Endothelial cell of umbilical vein (primary cell): ENCODE results near the gene CTDSPL. TPM values are rescaled to one million over a fixed set of nuclear protein-coding genes. Genes with fewer than 3 reads are reported as not detected.
A peak's percentile ranks its signal among the peaks of the same experiment; 100 is the strongest.

Experiments
- BruUV-seq: library from RNA; stranded (reverse); fragments of 400-500 nt; replicated peaks from 2 replicates; lab custom pipeline; 2021; lab: Mats Ljungman, UMichigan
- CTCF ChIA-PET: fragments of 300-600, 350-600 bp; sonication (Branson Sonifier 250); formaldehyde crosslinking; loops from one replicate; lab custom pipeline; 2021; ENCODE audit warnings: antibody characterized with exemption, inconsistent platforms; lab: Charles Lee
- POLR2A ChIA-PET: fragments of 300-600, 350-600 bp; sonication (Branson Sonifier 250); formaldehyde crosslinking; loops from one replicate; lab custom pipeline; 2021; ENCODE audit warnings: antibody characterized with exemption, inconsistent platforms; lab: Charles Lee
- DNase-seq: peaks from one replicate; pipeline ENCODE4 v3.0.0-alpha.2; 2011; ENCODE audit warnings: low read depth, low spot score
- FAIRE-seq: peaks from 2 replicates; lab custom pipeline; 2011; peaks lifted over from hg19 to GRCh38; lab: Jason Lieb, UNC
- H2AFZ ChIP-seq: 2 replicates; pipeline ENCODE4 v1.6.0; 2012; ENCODE audit warnings: low read depth, low read length, control low read depth, inconsistent platforms
- H3K27ac ChIP-seq: 2 replicates; pipeline ENCODE4 v1.5.1; 2011; ENCODE audit warnings: low read depth, mild to moderate bottlenecking, control low read depth, low read length, moderate library complexity; ENCODE audit not compliant: insufficient read depth
- H3K27me3 ChIP-seq, 2 experiments: 2 replicates each; pipeline versions ENCODE4 v1.6.0 to v1.6.1; 2011; ENCODE audit warnings: low read length in 2 of 2, mixed read lengths in 1 of 2; ENCODE audit not compliant: control insufficient read depth in 2 of 2, insufficient read depth in 2 of 2
- H3K36me3 ChIP-seq, 2 experiments: 2 replicates in 1 of 2; 3 replicates in 1 of 2; pipeline ENCODE4 v1.5.1; 2011; ENCODE audit warnings: low read length in 2 of 2, mild to moderate bottlenecking in 1 of 2, moderate library complexity in 1 of 2; ENCODE audit not compliant: control insufficient read depth in 2 of 2, insufficient read depth in 2 of 2; ENCODE audit errors: extremely low read depth in 1 of 2
- H3K4me1 ChIP-seq: 3 replicates; pipeline ENCODE4 v1.5.1; 2011; ENCODE audit warnings: mild to moderate bottlenecking, low read length; ENCODE audit not compliant: control insufficient read depth, insufficient read depth; ENCODE audit errors: extremely low read depth
- H3K4me2 ChIP-seq: 2 replicates; pipeline ENCODE4 v1.6.1; 2011; ENCODE audit warnings: low read length, control low read depth, mixed read lengths; ENCODE audit not compliant: insufficient read depth
- H3K4me3 ChIP-seq, 3 experiments: fragments of 200-600 bp in 1 of 3; sonication (generic), shearing (Covaris generic) in 1 of 3; replicated peaks in 1 of 3; 2 replicates each; pipeline ENCODE4 v1.5.1; 2011 to 2016; ENCODE audit warnings: control low read depth in 3 of 3, low read length in 3 of 3, mild to moderate bottlenecking in 2 of 3, inconsistent platforms in 1 of 3, low read depth in 1 of 3, moderate library complexity in 1 of 3; ENCODE audit not compliant: insufficient read depth in 1 of 3
- H3K79me2 ChIP-seq: 2 replicates; pipeline ENCODE4 v1.6.0; 2012; ENCODE audit warnings: low read length, inconsistent platforms; ENCODE audit not compliant: control insufficient read depth, insufficient read depth
- H3K9ac ChIP-seq: replicated peaks from 2 replicates; pipeline ENCODE3; 2011; ENCODE audit warnings: low read length, control low read depth; ENCODE audit not compliant: insufficient read depth; ENCODE audit errors: extremely low read depth
- H3K9me1 ChIP-seq: replicated peaks from 3 replicates; pipeline ENCODE4 v1.6.0; 2011; ENCODE audit warnings: mild to moderate bottlenecking, low read length; ENCODE audit not compliant: control insufficient read depth, insufficient read depth; ENCODE audit errors: extremely low read depth
- H3K9me3 ChIP-seq: replicated peaks from 2 replicates; pipeline ENCODE4 v1.5.1; 2012; ENCODE audit warnings: low read length, inconsistent platforms; ENCODE audit not compliant: control insufficient read depth, insufficient read depth
- H4K20me1 ChIP-seq: replicated peaks from 2 replicates; pipeline ENCODE3; 2011; ENCODE audit warnings: mild to moderate bottlenecking, low read length; ENCODE audit not compliant: control insufficient read depth, insufficient read depth; ENCODE audit errors: extremely low read depth
- CTCF ChIP-seq, 2 donors: IDR thresholded peaks; 1 replicate in 1 of 2; 2 replicates in 1 of 2; pipeline ENCODE4 v1.5.1; 2011; ENCODE audit warnings: low read length in 2 of 2, mild to moderate bottlenecking in 2 of 2, moderate library complexity in 2 of 2, control low read depth in 1 of 2, inconsistent platforms in 1 of 2, low read depth in 1 of 2; ENCODE audit not compliant: insufficient read depth in 1 of 2; ENCODE audit errors: extremely low read depth in 1 of 2
- EZH2 ChIP-seq: IDR thresholded peaks from 2 replicates; pipeline ENCODE4 v1.6.1; 2012; ENCODE audit warnings: borderline replicate concordance, low read depth, mild to moderate bottlenecking, moderate library complexity, low read length, inconsistent platforms; ENCODE audit not compliant: severe bottlenecking
- FOS ChIP-seq: IDR thresholded peaks from 2 replicates; pipeline ENCODE4 v1.6.1; 2011; ENCODE audit warnings: mild to moderate bottlenecking, low read length, moderate library complexity, borderline replicate concordance; ENCODE audit not compliant: insufficient read depth
- GATA2 ChIP-seq: IDR thresholded peaks from 2 replicates; pipeline ENCODE4 v1.7.0; 2011; ENCODE audit warnings: low read depth, mild to moderate bottlenecking, moderate library complexity, mixed read lengths, low read length; ENCODE audit not compliant: insufficient read length, insufficient read depth
- JUN ChIP-seq: IDR thresholded peaks from 2 replicates; pipeline ENCODE4 v1.6.1; 2011; ENCODE audit warnings: borderline replicate concordance, low read depth; ENCODE audit not compliant: insufficient read length, insufficient read depth
- MAX ChIP-seq: IDR thresholded peaks from 2 replicates; pipeline ENCODE4 v1.6.1; 2011; ENCODE audit not compliant: insufficient read depth, insufficient read length
- MYC ChIP-seq: IDR thresholded peaks from one replicate; pipeline ENCODE4 v1.6.1; 2011; ENCODE audit warnings: mild to moderate bottlenecking, low read depth, low read length
- POLR2A ChIP-seq: IDR thresholded peaks from 2 replicates; pipeline ENCODE4 v1.6.1; 2012; ENCODE audit warnings: low read depth, mild to moderate bottlenecking, control low read depth, low read length
- POLR2AphosphoS5 ChIP-seq: IDR thresholded peaks from 2 replicates; pipeline ENCODE4 v1.6.1; 2012; ENCODE audit warnings: low read depth, mild to moderate bottlenecking, control low read depth, low read length, moderate library complexity; ENCODE audit not compliant: insufficient read depth
- dilution Hi-C: fragments of 300-500 bp; cut with MboI; formaldehyde crosslinking; loops from one replicate; pipeline ENCODE4 v1.15.0; 2019; ENCODE audit warnings: low sequenced_read_pairs; ENCODE audit not compliant: extremely low pct_ligation_motif_present
- intact Hi-C: fragments of 100-400 bp; cut with micrococcal nuclease; formaldehyde crosslinking; loops from one replicate; pipeline ENCODE4 v1.10.0; 2022
- polyA plus RNA-seq, 4 experiments: library from polyadenylated mRNA; depleted of rRNA in 3 of 4; stranded (reverse) in 3 of 4; unstranded in 1 of 4; fragments of >200 nt; gene quantifications; 2 replicates each; pipeline versions ENCODE4 v1.2.1 to v1.2.3, GENCODE V29; 2011 to 2012; ENCODE audit warnings: missing spikeins in 1 of 4
- total RNA-seq: library from RNA; stranded (reverse); gene quantifications from 2 replicates; pipeline ENCODE4 v1.2.3, GENCODE V29; 2021

The CTDSPL gene
- total and polyA plus RNA-seq, 2 donors (not counting 3 experiments of a cell fraction or from before 2014, with no cell fraction given), result 30.1 to 43.2 TPM

GRCh38 chr3:37813403-37813802, 48.3 kb upstream of the CTDSPL start:
- Histone ChIP-seq H3K9me3 (no peaks in the 10 kb centered on the region), H3K79me2 (no peaks in the 10 kb centered on the region), H3K9ac (no peak overlapping the region), H3K4me1 (no peaks in the 10 kb centered on the region), H4K20me1 (no peaks in the 10 kb centered on the region), H3K9me1 (no peaks in the 10 kb centered on the region), H3K27me3 (no peaks in the 10 kb centered on the region), H3K36me3 (no peaks in the 10 kb centered on the region), H3K4me3 (no peak overlapping the region), H3K27ac (no peak overlapping the region), H3K4me2 (no peak overlapping the region), H2AFZ (no peak overlapping the region)
- intact Hi-C loops (no loop called here), dilution Hi-C loops (no loop called here)
- TF ChIP-seq FOS (no peak), JUN (no peak), MAX (no peak), GATA2 (no peak)
- FAIRE-seq (no peak), DNase-seq (no peak)
- ChIA-PET CTCF (interaction anchor here (0.9 to 1.0 kb wide), 2 partner anchors 11 to 505 kb away, joined by 3 read pairs; no protein-coding TSS in a partner anchor), POLR2A (no interaction called here)
- no TSS peak for BruUV-seq

GRCh38 chr3:37814547-37814946, 47.1 kb upstream of the CTDSPL start:
- Histone ChIP-seq H2AFZ (no peak overlapping the region), H3K36me3 (no peaks in the 10 kb centered on the region), H3K79me2 (no peaks in the 10 kb centered on the region), H3K9me1 (no peaks in the 10 kb centered on the region), H3K4me1 (no peaks in the 10 kb centered on the region), H3K27ac (no peak overlapping the region), H3K27me3 (no peaks in the 10 kb centered on the region), H3K9me3 (no peaks in the 10 kb centered on the region), H4K20me1 (no peaks in the 10 kb centered on the region), H3K9ac (no peak overlapping the region), H3K4me3 (no peak overlapping the region), H3K4me2 (no peak overlapping the region)
- dilution Hi-C loops, result no loop called here
- intact Hi-C loops, result no loop called here
- TF ChIP-seq POLR2AphosphoS5 (no peak), CTCF (IDR thresholded peaks at IDR 0.05; ENCODE audit: extremely low read depth in 1 of 2, insufficient read depth in 1 of 2, low read depth in 1 of 2, low read length in 2 of 2) (peak; percentile 5 to 11), GATA2 (no peak), MYC (no peak), MAX (no peak), POLR2A (no peak), EZH2 (no peak), FOS (no peak), JUN (no peak)
- DNase-seq, result peak; percentile 9
- POLR2A ChIA-PET, result no interaction called here
- BruUV-seq, result no TSS peak
- FAIRE-seq, result no peak
- CTCF ChIA-PET, result interaction anchor here (0.6 to 1.0 kb wide), 3 partner anchors 11 to 506 kb away, joined by 3 read pairs; no protein-coding TSS in a partner anchor
